ENCODE results near the gene MSL1.
"Not testable (repeated sequence)": the region's sequence is repeated elsewhere in the genome, so short reads cannot be mapped to it uniquely, and the experiment has no call there.

The MSL1 gene

GRCh38 chr17:40139566-40140058 lies 17.8 kb downstream of the MSL1 start:
- DNase-seq, result no peak

DNA sequence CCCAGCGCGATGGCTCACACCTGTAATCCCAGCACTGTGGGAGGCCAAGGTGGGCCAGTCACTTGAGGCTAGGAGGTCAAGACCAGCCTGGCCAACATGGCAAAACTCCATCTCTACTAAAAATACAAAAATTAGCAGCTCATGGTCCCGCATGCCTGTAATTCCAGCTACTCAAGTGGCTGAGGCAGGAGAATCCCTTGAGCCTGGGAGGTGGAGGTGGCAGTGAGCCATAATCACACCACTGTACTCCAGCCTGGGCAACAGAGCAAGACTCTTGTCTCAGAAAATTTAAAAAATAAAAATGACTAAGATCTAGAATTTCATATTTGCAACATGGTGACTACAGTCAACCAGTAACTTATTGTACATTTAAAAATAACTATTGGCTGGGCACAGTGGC lies 21.4 kb downstream of the MSL1 start:
- not testable (repeated sequence) for DNase-seq

- DNase-seq, result no peak
Observed at GRCh38 chr17:40145476-40145875, 23.7 kb downstream of the MSL1 start.

GRCh38 chr17:40148527-40148926 lies 26.8 kb downstream of the MSL1 start:
- DNase-seq, result no peak

- DNase-seq, result no peak
Observed at GRCh38 chr17:40150276-40150675, 28.5 kb downstream of the MSL1 start.

DNA sequence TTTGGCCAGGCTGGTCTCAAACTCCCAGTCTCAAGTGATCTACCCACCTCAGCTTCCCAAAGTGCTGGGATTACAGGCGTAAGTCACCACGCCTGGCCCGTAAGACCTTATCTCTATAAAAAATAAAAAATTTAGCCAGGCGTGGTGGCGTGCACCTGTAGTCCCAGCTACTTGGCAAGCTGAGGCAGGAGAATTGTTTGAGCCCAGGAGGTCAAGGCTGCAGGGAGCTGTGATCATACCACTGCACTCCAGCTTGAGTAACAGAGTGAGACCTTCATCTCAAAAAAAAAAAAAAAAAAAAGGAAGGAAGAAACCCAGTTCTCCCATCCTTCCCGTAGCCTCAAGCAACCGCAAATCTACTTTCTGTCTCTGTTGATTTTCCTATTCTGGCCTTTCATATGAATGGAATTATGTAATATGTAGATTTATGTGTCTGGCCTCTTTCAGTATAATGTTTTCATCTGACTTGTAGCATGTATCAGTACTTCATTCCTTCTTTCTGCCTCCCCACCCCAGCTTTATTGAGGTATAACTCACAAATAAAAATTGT lies 29.7 kb downstream of the MSL1 start:
- no peak for DNase-seq

GRCh38 chr17:40153603-40154236 lies 31.9 kb downstream of the MSL1 start:
- no peak for DNase-seq

GRCh38 chr17:40157973-40158372 lies 36.2 kb downstream of the MSL1 start:
- no peak for DNase-seq

DNA sequence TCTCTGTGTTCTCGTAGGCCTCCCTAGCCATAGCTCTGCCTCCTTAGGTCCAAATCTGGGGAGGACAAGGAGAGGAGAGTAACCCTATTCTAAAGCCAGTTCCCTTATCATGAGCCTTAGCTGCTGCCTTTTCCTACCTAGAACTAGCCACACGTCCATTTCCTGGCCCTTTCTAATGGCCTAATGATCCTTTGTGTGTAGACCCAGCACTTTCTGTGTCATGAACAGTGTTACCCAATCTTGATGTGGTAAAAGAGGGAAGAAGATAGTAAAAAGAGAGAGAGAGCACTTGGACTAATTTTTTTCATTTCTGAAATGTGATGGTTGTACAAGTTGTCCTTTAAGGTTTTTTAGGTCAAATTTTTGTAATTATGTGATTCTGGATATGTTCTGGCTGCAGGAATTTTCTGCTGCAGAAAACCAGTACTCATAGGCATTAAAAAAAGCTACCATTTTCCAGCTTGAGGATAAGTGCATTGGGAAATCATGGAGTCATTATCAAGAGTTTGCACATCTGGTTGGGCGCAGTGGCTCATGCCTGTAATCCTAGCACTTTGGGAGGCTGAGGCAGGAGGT lies 36.8 kb downstream of the MSL1 start:
- no peak for DNase-seq

DNA sequence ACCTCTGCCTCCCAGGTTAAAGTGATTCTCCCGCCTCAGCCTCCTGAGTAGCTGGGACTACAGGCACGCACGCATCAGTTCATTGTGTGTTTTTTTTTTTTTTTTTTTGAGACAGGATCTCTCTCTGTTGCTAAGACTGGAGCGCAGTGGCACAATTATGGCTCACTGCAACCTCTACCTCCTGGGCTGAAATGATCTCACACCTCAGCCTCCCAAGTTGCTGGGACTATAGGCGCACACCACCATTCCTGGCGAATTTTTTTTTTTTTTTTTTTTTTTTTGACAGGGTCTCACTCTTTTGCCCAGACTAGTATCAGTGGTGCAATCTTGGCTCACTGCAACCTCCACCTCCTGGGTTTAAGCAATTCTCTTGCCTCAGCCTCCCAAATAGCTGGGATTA lies 37.7 kb downstream of the MSL1 start:
- DNase-seq, result no peak

GRCh38 chr17:40167685-40168261 lies 46.0 kb downstream of the MSL1 start:
- DNase-seq, result no peak

GRCh38 chr17:40168262-40168832 lies 46.6 kb downstream of the MSL1 start:
- peak; percentile 65 for DNase-seq

DNA sequence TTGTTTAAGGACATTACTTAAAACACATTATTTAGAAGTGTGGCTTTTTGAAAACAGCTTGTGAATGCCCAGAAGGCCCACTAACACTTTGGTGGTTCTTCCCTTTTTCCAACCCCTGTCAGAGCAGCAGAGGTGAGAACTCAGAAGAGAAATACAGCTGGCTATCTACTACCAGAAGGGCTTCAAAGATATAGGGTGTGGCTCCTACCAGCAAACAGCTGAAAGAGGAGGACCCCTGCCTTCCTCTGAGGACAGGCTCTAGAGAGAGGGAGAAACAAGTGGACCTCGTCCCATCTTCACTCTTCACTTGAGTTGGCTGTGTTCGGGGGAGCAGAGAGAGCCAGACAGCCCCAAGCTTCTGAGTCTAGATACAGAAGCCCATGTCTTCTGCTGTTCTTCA lies 48.6 kb downstream of the MSL1 start:
- no peak for DNase-seq

DNA sequence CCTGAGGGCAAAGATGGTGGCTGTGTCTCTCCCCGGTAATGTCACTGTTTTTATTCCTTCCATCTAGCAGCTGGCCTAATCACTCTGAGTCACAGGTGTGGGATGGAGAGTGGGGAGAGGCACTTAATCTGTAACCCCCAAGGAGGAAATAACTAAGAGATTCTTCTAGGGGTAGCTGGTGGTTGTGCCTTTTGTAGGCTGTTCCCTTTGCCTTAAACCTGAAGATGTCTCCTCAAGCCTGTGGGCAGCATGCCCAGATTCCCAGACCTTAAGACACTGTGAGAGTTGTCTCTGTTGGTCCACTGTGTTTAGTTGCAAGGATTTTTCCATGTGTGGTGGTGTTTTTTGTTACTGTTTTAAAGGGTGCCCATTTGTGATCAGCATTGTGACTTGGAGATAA lies 50.0 kb downstream of the MSL1 start:
- no peak for DNase-seq

DNA sequence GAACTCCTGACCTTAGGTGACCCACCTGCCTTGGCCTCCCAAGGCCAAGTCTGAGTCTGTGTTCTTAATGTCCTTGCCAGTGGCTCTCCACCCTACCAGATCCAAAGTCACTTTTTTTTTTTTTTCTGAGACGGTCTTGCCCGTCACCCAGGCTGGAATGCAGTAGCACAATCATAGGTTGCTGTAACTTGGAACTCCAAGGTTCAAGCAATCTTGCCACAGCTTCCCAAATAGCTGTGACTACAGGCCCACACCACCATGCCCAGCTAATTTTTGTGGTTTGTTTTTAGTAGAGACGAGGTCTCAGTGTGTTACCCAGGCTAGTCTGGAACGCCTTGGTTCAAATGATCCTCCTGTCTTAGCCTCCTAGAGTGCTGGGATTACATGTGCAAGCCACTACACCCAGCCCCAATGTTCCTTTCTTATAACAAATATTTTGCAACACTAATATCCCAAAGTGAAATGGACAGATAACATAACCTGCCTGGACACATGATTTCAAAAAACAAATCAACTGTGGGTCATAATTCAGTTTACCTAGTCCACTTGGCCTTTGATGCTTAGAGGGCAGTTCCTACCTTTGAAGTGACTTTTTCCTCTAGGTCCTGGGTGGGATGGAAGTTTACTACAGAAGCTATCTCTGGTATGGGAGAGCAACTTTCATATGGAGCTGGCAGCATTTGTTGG lies 51.5 kb downstream of the MSL1 start:
- DNase-seq, result no peak

- no peak for DNase-seq
Observed at GRCh38 chr17:40173778-40174135, 52.0 kb downstream of the MSL1 start.

GRCh38 chr17:40174514-40174913 lies 52.7 kb downstream of the MSL1 start:
- DNase-seq, result no peak

DNA sequence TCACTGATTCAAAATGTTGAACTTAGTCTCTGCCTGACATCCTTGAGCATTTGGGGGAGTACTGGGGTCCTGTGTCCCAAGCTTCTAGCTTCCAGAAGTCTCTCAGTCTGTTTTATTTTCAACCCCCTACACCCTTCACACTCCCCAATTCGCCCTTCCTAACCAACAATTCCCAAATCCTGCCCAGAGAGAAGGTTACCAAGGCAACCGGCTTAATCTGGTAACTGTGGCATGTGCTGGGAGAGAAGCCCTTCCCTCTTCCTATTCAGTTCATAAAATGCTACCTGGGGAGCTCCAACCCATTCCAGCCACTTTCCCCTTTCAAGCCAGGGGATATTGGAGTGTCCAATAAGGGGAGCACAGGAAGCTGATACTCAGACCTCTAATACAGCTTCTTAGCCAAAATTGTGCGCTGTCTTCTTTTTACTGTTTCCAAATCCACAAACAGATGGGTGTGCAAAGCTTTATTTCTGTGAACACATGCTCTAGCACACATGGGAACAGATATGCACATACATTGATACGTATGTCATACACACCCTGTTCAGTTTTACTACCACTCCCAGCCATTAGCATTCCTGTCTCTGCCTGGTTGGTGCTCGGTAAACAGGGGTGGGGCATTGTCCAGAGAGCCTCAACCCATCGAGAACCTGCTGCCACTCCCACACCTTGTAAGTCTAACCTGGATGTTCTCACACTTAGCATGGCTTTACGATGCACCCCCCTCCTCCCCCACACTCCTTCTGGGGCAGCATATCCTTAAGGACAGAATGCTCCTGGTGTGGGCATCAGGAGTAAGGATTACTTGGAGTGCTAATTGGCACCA lies 54.4 kb downstream of the MSL1 start:
- no peak for DNase-seq

GRCh38 chr17:40176754-40177110 lies 55.0 kb downstream of the MSL1 start:
- no peak for DNase-seq

DNA sequence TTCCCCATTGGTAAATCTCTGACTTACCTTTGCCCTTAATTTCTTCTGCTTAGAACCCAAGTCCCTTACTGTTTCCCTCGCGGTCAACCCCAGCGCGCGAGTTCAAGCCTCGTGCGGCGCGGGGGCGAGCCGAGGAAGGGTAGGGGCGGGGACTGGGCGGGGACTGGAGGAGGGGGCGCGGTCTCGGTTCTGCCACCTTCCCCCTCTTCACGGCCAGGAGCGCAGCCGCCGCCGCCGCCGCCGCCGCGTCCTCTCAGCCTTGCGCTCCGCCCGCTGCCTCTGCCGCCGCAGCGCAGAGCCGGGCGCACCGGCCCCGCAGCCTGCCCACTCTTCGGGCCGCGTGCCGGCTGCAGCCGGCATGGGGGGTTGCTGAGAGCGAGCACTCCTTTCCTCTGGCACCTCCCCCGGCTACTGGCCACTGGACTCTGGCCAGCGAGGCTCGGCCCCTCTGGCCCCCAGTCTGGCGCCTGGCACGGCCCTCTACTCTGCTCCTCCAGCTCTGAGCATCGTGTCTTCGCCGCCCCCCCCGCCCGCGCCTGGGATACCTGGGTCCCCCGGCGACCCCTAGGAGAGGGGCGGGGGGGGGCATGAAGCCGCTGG lies 55.6 kb downstream of the MSL1 start, which contains the start of gene RAPGEFL1:
Gene RAPGEFL1 (plus strand): TSS at position 196 of the 600 bp plus-strand sequence. CDS start 392 bp downstream, at position 588.
- no peak for DNase-seq

DNA sequence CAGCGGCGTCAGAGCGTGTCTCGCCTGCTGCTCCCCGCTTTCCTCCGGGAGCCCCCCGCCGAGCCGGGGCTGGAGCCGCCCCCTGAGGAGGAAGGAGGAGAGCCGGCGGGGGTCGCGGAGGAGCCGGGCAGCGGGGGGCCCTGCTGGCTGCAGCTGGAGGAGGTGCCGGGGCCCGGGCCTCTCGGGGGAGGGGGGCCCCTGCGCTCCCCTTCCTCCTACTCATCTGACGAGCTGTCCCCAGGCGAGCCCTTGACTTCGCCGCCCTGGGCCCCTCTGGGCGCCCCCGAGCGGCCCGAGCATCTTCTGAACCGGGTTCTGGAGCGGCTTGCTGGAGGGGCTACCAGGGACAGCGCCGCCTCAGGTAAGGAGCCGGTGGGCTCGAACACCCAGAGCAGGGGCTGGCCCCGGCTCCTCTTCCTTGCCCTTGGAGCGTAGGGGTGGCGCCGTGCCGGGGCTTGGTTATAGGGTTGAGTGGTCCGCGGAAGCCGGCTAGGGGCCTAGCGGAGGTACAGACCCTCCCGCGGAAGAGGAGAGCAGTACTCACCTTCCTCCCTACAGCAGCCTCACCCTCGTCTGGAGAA lies 56.3 kb downstream of the MSL1 start:
- DNase-seq, result no peak

GRCh38 chr17:40178660-40179059 lies 56.9 kb downstream of the MSL1 start:
- no peak for DNase-seq
